ENCODE results near the gene FBLN1. TPM values are rescaled to one million over a fixed set of nuclear protein-coding genes. Genes with fewer than 3 reads are reported as not detected.
"Not testable (repeated sequence)": the region's sequence is repeated elsewhere in the genome, so short reads cannot be mapped to it uniquely, and the experiment has no call there.

Gene FBLN1
- total RNA-seq, 2 donors from 2014 or later: 92.8 to 354 TPM

DNA sequence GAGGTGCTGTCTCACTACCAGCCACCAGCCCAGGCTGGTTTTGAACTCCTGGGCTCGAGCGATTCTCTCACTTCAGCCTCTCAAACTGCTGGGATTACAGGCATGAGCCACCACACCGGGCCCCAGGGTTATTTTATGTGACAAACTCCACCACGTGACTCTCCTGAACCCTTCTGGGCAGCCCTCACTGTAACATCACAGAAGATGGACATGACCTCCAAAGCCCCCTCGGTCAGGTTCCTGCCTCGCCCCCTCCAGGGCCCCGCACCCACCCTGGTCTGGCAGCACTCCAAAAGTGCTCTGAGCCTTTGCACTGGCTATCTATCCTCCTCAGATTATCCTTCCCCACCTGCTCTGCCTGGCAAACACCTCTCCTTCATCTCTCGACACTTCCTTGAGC, 45.9 kb upstream of the FBLN1 start:
- Histone ChIP-seq H3K36me3 (no peaks in the 10 kb centered on the region), H3K4me1 (peaks cover 0 to 6% of the 10 kb centered on the region in 2 donors), H3K9me3 (no peaks in the 10 kb centered on the region), H3K27ac (no peak overlapping the region), H3K4me3 (no peak overlapping the region), H3K27me3 (no peaks in the 10 kb centered on the region)
- TF ChIP-seq, protein P1, sequence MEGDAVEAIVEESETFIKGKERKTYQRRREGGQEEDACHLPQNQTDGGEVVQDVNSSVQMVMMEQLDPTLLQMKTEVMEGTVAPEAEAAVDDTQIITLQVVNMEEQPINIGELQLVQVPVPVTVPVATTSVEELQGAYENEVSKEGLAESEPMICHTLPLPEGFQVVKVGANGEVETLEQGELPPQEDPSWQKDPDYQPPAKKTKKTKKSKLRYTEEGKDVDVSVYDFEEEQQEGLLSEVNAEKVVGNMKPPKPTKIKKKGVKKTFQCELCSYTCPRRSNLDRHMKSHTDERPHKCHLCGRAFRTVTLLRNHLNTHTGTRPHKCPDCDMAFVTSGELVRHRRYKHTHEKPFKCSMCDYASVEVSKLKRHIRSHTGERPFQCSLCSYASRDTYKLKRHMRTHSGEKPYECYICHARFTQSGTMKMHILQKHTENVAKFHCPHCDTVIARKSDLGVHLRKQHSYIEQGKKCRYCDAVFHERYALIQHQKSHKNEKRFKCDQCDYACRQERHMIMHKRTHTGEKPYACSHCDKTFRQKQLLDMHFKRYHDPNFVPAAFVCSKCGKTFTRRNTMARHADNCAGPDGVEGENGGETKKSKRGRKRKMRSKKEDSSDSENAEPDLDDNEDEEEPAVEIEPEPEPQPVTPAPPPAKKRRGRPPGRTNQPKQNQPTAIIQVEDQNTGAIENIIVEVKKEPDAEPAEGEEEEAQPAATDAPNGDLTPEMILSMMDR (IDR thresholded peaks at IDR 0.05): no peak
- no peak for DNase-seq (ENCODE audit: low spot score)

DNA sequence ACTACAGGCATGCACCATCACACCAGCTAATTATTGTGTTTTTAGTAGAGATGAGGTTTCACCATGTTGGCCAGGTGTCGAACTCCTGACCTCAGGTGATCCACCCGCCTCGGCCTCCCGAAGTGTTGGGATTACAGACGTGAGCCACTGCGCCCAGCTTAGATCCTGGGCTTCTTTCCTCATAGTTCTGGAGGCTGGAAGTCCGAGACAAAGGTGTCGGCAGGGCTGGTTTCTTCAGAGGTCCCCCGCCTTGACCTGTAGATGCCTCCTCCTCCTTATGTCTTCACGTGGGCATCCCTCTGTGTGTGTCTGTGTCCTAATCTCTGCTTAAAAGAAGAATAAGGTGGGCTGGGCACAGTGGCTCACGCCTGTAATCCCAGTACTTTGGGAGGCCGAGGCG, 44.2 kb upstream of the FBLN1 start:
- no peaks in the 10 kb centered on the region for H3K9me3 ChIP-seq
- TF ChIP-seq, protein P1 (IDR thresholded peaks at IDR 0.05): no peak
- no peak overlapping the region for H3K4me3 ChIP-seq
- DNase-seq (ENCODE audit: low spot score): no peak
- H3K27ac ChIP-seq: no peak overlapping the region
- peaks cover 0 to 4% of the 10 kb centered on the region in 2 donors for H3K4me1 ChIP-seq
- H3K27me3 ChIP-seq: no peaks in the 10 kb centered on the region
- no peaks in the 10 kb centered on the region for H3K36me3 ChIP-seq

DNA sequence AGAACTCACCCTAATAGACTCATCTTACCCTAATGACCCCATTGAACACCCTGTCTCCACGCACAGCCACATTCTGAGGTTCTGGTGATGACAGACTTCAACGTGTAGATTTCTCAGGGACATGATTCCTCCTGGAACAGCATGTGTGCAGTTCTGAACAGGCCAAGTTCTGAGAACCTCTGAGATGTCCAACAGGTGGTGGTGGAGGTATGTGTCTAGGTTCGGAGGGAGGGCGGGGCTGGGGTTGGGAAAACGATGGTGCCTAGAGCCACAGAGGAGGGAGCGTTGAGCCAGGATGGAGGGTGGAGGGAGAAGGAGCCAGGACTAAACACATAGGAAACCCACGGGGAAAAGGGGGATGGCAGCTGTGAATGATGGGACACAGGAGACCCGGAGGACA, 43.4 kb upstream of the FBLN1 start:
- DNase-seq (ENCODE audit: low spot score): no peak
- no peak overlapping the region for H3K4me3 ChIP-seq
- peaks cover 0 to 4% of the 10 kb centered on the region in 2 donors for H3K4me1 ChIP-seq
- H3K27ac ChIP-seq: peak overlapping the region; percentile 16 to 81
- H3K36me3 ChIP-seq: no peaks in the 10 kb centered on the region
- no peaks in the 10 kb centered on the region for H3K9me3 ChIP-seq
- TF ChIP-seq, protein P1 (IDR thresholded peaks at IDR 0.05): no peak
- no peaks in the 10 kb centered on the region for H3K27me3 ChIP-seq

DNA sequence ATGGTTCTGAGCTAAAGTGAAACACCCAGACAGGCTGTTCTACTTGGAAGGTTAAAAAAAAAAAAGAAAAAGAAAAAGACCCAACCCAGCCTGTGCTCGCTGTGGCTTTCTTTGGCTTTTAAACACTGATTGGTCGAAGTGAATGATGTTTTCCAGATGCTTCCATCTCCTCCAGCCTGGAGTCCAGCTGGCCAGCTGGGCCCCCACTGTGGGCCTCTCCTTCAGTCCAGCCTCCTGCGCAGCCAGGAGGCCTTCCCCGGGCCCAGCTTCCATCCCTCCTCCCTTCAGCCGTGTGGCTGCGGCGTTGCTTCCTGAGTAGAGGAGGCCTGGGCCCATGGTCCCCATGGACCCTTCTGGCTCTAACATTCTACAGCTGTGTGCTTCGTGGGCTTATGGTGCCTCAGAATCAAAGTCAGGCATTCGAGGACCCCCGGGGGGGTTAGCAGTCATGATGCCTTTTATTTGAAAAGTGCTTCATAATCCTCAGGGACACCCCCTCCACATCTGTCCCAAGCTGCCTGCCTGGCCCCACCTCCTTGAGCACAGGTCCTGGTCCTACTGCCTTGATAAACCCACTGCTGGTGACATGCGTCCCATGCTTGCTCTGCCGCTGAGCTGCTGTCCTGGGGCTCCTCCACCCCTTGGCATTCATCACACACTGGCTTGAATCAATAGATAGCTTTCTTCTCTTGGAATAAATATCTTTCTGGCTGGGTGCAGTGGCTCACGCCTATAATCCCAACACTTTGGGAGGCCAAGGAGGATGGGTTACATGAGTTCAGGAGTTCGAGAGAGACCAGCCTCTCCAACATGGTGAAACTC, 42.2 kb upstream of the FBLN1 start:
- no peak overlapping the region for H3K4me3 ChIP-seq
- no peaks in the 10 kb centered on the region for H3K36me3 ChIP-seq
- DNase-seq (ENCODE audit: low spot score): peak; percentile 75
- no peaks in the 10 kb centered on the region for H3K27me3 ChIP-seq
- no peaks in the 10 kb centered on the region for H3K9me3 ChIP-seq
- H3K4me1 ChIP-seq: peaks cover 0 to 4% of the 10 kb centered on the region in 2 donors
- H3K27ac ChIP-seq: peak overlapping the region; percentile 16 to 81
- TF ChIP-seq, protein P1 (IDR thresholded peaks at IDR 0.05): no peak

DNA sequence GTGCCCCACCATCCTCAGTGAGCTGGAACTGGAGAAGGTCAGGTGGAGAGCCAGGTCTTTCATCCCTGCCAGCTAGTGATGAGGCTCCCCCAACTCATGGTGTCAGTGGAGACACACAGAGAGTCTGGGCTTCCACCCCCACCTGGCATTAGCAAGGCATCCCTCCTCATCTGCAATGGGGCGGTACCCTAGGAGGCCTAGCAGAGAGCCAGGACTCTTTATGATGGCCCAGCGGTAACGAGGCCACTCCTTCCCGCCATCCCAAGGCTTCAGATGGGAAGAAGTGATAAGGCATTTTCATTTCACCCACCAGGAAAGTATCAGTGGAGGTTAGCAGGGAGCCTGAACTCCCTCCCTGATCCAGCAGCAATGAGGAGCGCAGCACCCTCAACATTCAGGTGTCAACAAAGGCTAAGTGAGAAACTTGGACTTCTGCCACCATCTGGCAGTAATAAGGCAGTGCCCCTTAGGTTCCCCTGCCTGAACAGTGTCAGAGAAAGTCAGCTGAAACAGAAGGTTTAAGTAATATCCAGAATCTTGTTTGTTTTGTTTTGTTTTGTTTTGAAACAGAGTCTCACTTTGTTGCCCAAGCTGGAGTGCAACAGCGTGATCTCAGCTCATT, 40.5 kb upstream of the FBLN1 start:
- H3K27me3 ChIP-seq: no peaks in the 10 kb centered on the region
- no peak overlapping the region for H3K4me3 ChIP-seq
- H3K4me1 ChIP-seq: peaks cover 0 to 4% of the 10 kb centered on the region in 2 donors
- peaks cover 0 to 7% of the 10 kb centered on the region in 2 donors for H3K9me3 ChIP-seq
- TF ChIP-seq, protein P1 (IDR thresholded peaks at IDR 0.05): no peak
- no peaks in the 10 kb centered on the region for H3K36me3 ChIP-seq
- H3K27ac ChIP-seq: no peak overlapping the region
- DNase-seq (ENCODE audit: low spot score): no peak

DNA sequence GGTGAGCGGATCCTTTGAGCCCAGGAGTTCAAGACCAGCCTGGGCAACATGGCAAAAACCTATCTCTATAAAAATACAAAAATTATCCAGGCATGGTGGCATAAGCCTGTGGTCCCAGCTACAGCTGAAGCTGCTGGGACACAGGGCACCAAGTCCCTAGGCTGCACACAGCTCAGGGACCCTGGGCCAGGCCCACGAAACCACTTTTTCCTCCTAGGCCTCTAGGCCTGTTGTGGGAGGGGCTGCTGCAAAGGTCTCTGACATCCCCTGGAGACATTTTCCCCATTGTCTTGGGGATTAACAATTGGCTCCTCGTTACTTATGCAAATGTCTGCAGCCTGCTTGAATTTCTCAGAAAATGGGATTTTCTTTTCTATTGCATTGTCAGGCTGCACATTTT, 39.0 kb upstream of the FBLN1 start:
- DNase-seq (ENCODE audit: low spot score); H3K9me3 ChIP-seq; H3K4me1 ChIP-seq; H3K27ac ChIP-seq; H3K27me3 ChIP-seq; H3K36me3 ChIP-seq; H3K4me3 ChIP-seq: not testable (repeated sequence)

Data from right atrium auricular region (tissue), 2 donors.